Lung (tissue), 12 donors: ENCODE results near the gene GAS1. TPM values are rescaled to one million over a fixed set of nuclear protein-coding genes. Genes with fewer than 3 reads are reported as not detected.

Source experiments
- ATAC-seq: fragments of 200-7000 bp; cut with Tn5 transposase; one replicate; pipeline ENCODE4 v1.9.1; 2020; ENCODE audit warnings: moderate number of reproducible peaks; ENCODE audit not compliant: insufficient read depth, low FRiP score
- DNase-seq, 3 donors: peaks; one replicate each; pipeline ENCODE4 v3.0.0-alpha.2; 2013 to 2017
- H3K27ac ChIP-seq, 2 donors: one replicate each; pipeline ENCODE4 v1.5.1; 2013; ENCODE audit warnings: mild to moderate bottlenecking in 2 of 2, moderate library complexity in 2 of 2, control low read depth in 1 of 2, inconsistent platforms in 1 of 2, low read depth in 1 of 2, low read length in 1 of 2
- H3K27me3 ChIP-seq, 3 donors: one replicate each; pipeline ENCODE4 v1.5.1; 2013; ENCODE audit warnings: low read length in 2 of 3; ENCODE audit not compliant: control insufficient read depth in 3 of 3, insufficient read depth in 3 of 3
- H3K36me3 ChIP-seq, 4 donors: one replicate each; pipeline ENCODE4 v1.5.1; 2013; ENCODE audit warnings: low read length in 4 of 4, mild to moderate bottlenecking in 1 of 4, moderate library complexity in 1 of 4; ENCODE audit not compliant: control insufficient read depth in 4 of 4, insufficient read depth in 4 of 4
- H3K4me1 ChIP-seq, 5 donors: one replicate each; pipeline ENCODE4 v1.5.1; 2013; ENCODE audit warnings: low read length in 5 of 5, mild to moderate bottlenecking in 2 of 5, moderate library complexity in 1 of 5; ENCODE audit not compliant: control insufficient read depth in 5 of 5, insufficient read depth in 5 of 5
- H3K4me3 ChIP-seq: one replicate; pipeline ENCODE4 v1.5.1; 2013; ENCODE audit warnings: mild to moderate bottlenecking, control low read depth, moderate library complexity
- H3K9ac ChIP-seq, 2 donors: one replicate each; pipeline ENCODE4 v1.5.1; 2013; ENCODE audit warnings: low read length in 2 of 2, control low read depth in 1 of 2; ENCODE audit not compliant: insufficient read depth in 1 of 2
- H3K9me3 ChIP-seq, 4 donors: one replicate each; pipeline ENCODE4 v1.5.1; 2013; ENCODE audit warnings: low read length in 3 of 4, mild to moderate bottlenecking in 1 of 4, moderate library complexity in 1 of 4; ENCODE audit not compliant: control insufficient read depth in 4 of 4, insufficient read depth in 3 of 4
- WGBS, 2 donors: extraction: QIAGEN DNeasy Blood & Tissue Kit; methylation state at CpG; one replicate each; pipeline ENCODE4 v1.1.7; 2013; 5-methylcytosine and 5-hydroxymethylcytosine counted together
- polyA plus RNA-seq, 2 donors: library from polyadenylated mRNA; stranded (reverse); fragments of 200-250 nt; gene quantifications; one replicate each; pipeline ENCODE4 v1.2.1, GENCODE V29; 2013
- total RNA-seq, 2 donors: library from RNA; depleted of rRNA in 1 of 2; stranded (reverse); fragments of >200 nt in 1 of 2; gene quantifications; one replicate each; pipeline ENCODE4 v1.2.1, GENCODE V29; 2014 to 2021
- TF ChIP-seq, protein P1 (sequence below): IDR thresholded peaks from 2 replicates; pipeline ENCODE4 v1.5.1; 2012; ENCODE audit warnings: mild to moderate bottlenecking; ENCODE audit errors: control extremely low read depth, extremely low read depth
- donor health status: control.
- donor health status: control.
- donor health status: Bipolar disorder and iron deficiency.
- donor health status: healthy.
- donor health status: DM: yes; HTN: yes; CAD: no.

GAS1 gene
- total and polyA plus RNA-seq, 4 donors = 5.3 to 21.2 (median 10.4) TPM

- Histone ChIP-seq H3K27me3 (peaks cover 0 to 11% (median 3%) of the 10 kb centered on the region in 3 donors), H3K4me3 (no peak overlapping the region), H3K27ac (no peak overlapping the region), H3K9me3 (peaks cover 0 to 3% (median 0%) of the 10 kb centered on the region in 4 donors), H3K36me3 (no peaks in the 10 kb centered on the region), H3K9ac (no peak overlapping the region), H3K4me1 (peaks cover 0 to 36% (median 16%) of the 10 kb centered on the region in 5 donors)
- no peak for DNase-seq
- TF ChIP-seq, protein P1, sequence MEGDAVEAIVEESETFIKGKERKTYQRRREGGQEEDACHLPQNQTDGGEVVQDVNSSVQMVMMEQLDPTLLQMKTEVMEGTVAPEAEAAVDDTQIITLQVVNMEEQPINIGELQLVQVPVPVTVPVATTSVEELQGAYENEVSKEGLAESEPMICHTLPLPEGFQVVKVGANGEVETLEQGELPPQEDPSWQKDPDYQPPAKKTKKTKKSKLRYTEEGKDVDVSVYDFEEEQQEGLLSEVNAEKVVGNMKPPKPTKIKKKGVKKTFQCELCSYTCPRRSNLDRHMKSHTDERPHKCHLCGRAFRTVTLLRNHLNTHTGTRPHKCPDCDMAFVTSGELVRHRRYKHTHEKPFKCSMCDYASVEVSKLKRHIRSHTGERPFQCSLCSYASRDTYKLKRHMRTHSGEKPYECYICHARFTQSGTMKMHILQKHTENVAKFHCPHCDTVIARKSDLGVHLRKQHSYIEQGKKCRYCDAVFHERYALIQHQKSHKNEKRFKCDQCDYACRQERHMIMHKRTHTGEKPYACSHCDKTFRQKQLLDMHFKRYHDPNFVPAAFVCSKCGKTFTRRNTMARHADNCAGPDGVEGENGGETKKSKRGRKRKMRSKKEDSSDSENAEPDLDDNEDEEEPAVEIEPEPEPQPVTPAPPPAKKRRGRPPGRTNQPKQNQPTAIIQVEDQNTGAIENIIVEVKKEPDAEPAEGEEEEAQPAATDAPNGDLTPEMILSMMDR = no peak
- 77 to 84% methylated on average over 1 of the region's 1 CpG for WGBS, 2 donors
- no peak for ATAC-seq
These were observed 7.4 kb downstream of the GAS1 start for GRCh38 chr9:86939891-86940290.

- Histone ChIP-seq H3K27ac (no peak overlapping the region), H3K36me3 (no peaks in the 10 kb centered on the region), H3K9me3 (peaks cover 0 to 3% (median 0%) of the 10 kb centered on the region in 4 donors), H3K9ac (no peak overlapping the region), H3K4me1 (peaks cover 0 to 30% (median 16%) of the 10 kb centered on the region in 5 donors), H3K4me3 (no peak overlapping the region), H3K27me3 (peaks cover 0 to 7% (median 2%) of the 10 kb centered on the region in 3 donors)
- TF ChIP-seq, protein P1 = no peak
- 93% methylated on average over 5 of the region's 5 CpGs for WGBS, 2 donors
- DNase-seq (no peak), ATAC-seq (no peak)
These were observed 8.0 kb downstream of the GAS1 start for GRCh38 chr9:86939321-86939720.

DNA sequence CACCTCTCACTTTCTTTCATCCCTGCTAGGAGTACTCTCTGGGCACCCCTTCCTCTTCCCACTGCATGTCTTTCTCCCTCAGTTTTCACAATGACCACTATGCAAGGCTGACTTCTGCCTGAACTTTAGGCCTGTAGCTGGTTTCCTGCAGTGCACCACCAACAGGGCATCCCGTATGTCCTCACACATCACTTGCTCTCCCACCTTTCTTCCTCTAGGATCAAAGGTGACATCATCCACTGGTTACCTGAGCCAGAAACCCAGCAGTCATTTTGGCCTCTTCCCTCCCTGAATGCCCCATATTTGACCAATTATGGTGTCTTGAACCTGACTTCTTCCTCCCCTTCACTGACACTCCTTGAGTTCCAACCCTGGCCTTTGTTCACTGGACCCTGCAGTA is 8.5 kb downstream of the GAS1 start:
- Histone ChIP-seq H3K9ac (no peak overlapping the region), H3K4me3 (no peak overlapping the region), H3K4me1 (peaks cover 0 to 25% (median 10%) of the 10 kb centered on the region in 5 donors), H3K36me3 (no peaks in the 10 kb centered on the region), H3K27ac (no peak overlapping the region), H3K27me3 (peaks cover 0 to 7% (median 2%) of the 10 kb centered on the region in 3 donors), H3K9me3 (peaks cover 0 to 3% (median 0%) of the 10 kb centered on the region in 4 donors)
- TF ChIP-seq, protein P1 = no peak
- ATAC-seq = no peak
- 74 to 89% methylated on average over 1 of the region's 1 CpG for WGBS, 2 donors
- no peak for DNase-seq

DNA sequence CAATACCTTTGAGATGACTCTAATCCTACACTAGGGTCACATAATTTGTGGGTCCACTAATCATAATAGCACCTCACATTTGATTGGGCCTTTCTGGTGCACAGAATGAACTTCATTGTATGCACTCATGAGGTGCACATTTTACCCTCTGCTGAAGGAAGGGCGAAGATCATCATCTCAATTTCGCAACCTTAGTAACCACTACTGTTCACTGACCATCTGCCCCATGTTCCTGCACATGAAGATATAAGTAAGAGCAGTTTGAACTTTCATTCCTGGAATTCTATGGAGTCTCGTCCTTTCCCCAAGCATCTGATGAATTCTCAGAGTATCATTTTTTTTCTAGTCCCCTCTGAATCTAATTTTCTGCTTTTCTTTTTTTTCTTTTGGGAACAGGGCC is 21.2 kb downstream of the GAS1 start:
- no peak overlapping the region for H3K4me3 ChIP-seq
- H3K27me3 ChIP-seq = peaks cover 0 to 6% (median 3%) of the 10 kb centered on the region in 3 donors
- peaks cover 0 to 2% (median 0%) of the 10 kb centered on the region in 4 donors for H3K9me3 ChIP-seq
- no peak for ATAC-seq
- H3K9ac ChIP-seq = no peak overlapping the region
- H3K36me3 ChIP-seq = no peaks in the 10 kb centered on the region
- H3K27ac ChIP-seq = no peak overlapping the region
- peaks cover 0 to 15% (median 0%) of the 10 kb centered on the region in 5 donors for H3K4me1 ChIP-seq
- TF ChIP-seq, protein P1 = no peak
- no peak for DNase-seq
- 83 to 87% methylated on average over 3 of the region's 3 CpGs for WGBS, 2 donors
